Common myeloid progenitor, CD34-positive (primary cell): ENCODE results near the gene CRISPLD2.
A peak's percentile ranks its signal among the peaks of the same experiment; 100 is the strongest.

Experiments
- CTCF ChIA-PET: fragments of 350-600 bp; sonication (Branson Sonifier 250); formaldehyde crosslinking; loops from one replicate; lab custom pipeline; 2021; ENCODE audit warnings: antibody characterized with exemption; lab: Charles Lee
- POLR2A ChIA-PET: fragments of 350-600 bp; sonication (Branson Sonifier 250); formaldehyde crosslinking; loops from one replicate; lab custom pipeline; 2021; ENCODE audit warnings: antibody characterized with exemption; lab: Charles Lee
- DNase-seq, 3 donors: peaks; one replicate each; pipeline versions ENCODE4 v3.0.0 to v3.0.0-alpha.2; 2013
- H3K27ac ChIP-seq, 2 experiments: 1 replicate in 1 of 2; 2 replicates in 1 of 2; pipeline ENCODE4 v1.7.0; 2013; ENCODE audit warnings: inconsistent platforms in 2 of 2, low read length in 2 of 2, mild to moderate bottlenecking in 2 of 2, low read depth in 1 of 2, moderate library complexity in 1 of 2; ENCODE audit not compliant: severe bottlenecking in 2 of 2, insufficient read depth in 1 of 2, poor library complexity in 1 of 2
- H3K27me3 ChIP-seq, 5 experiments: replicated peaks in 2 of 5; 1 replicate in 3 of 5; 2 replicates in 2 of 5; pipeline versions ENCODE4 v1.6.1 to v1.7.0; 2013; ENCODE audit warnings: low read length in 4 of 5, mild to moderate bottlenecking in 2 of 5, moderate library complexity in 2 of 5, inconsistent platforms in 1 of 5; ENCODE audit not compliant: insufficient read depth in 5 of 5, control insufficient read depth in 4 of 5
- H3K36me3 ChIP-seq, 4 experiments: 1 replicate in 2 of 4; 2 replicates in 2 of 4; pipeline versions ENCODE4 v1.6.1 to v1.7.0; 2013; ENCODE audit warnings: low read length in 3 of 4, control low read depth in 1 of 4, mild to moderate bottlenecking in 1 of 4; ENCODE audit not compliant: control insufficient read depth in 4 of 4, insufficient read depth in 4 of 4
- H3K4me1 ChIP-seq, 4 experiments: 1 replicate in 3 of 4; 2 replicates in 1 of 4; pipeline versions ENCODE4 v1.6.1 to v1.7.1; 2013; ENCODE audit warnings: low read length in 3 of 4, mild to moderate bottlenecking in 3 of 4, control low read depth in 1 of 4, inconsistent platforms in 1 of 4, moderate library complexity in 1 of 4; ENCODE audit not compliant: control insufficient read depth in 4 of 4, insufficient read depth in 4 of 4; ENCODE audit errors: control extremely low read depth in 1 of 4
- H3K4me3 ChIP-seq, 7 experiments: 1 replicate in 4 of 7; 2 replicates in 3 of 7; pipeline versions ENCODE4 v1.5.1 to v1.7.0; 2013; ENCODE audit warnings: mild to moderate bottlenecking in 7 of 7, low read length in 6 of 7, moderate library complexity in 6 of 7, inconsistent platforms in 2 of 7, low read depth in 2 of 7, control low read depth in 1 of 7; ENCODE audit not compliant: insufficient read depth in 4 of 7, control insufficient read depth in 1 of 7; ENCODE audit errors: extremely low read depth in 1 of 7
- H3K9me3 ChIP-seq, 5 experiments: 1 replicate in 4 of 5; 2 replicates in 1 of 5; pipeline versions ENCODE4 v1.6.1 to v1.7.1; 2013; ENCODE audit warnings: low read length in 4 of 5, mild to moderate bottlenecking in 2 of 5, inconsistent platforms in 1 of 5, low read depth in 1 of 5, moderate library complexity in 1 of 5; ENCODE audit not compliant: control insufficient read depth in 4 of 5, insufficient read depth in 2 of 5; ENCODE audit errors: control extremely low read depth in 1 of 5
- WGBS: methylation state at CpG from one replicate; pipeline ENCODE4 v1.1.5; 2013; ENCODE audit not compliant: insufficient coverage; 5-methylcytosine and 5-hydroxymethylcytosine counted together

The CRISPLD2 gene

GRCh38 chr16:84949772-84950436, 130.1 kb downstream of the CRISPLD2 start:
- Histone ChIP-seq H3K4me1 (peaks cover 11 to 58% (median 42%) of the 10 kb centered on the region in 4 experiments), H3K4me3 (no peak overlapping the region), H3K27ac (no peak overlapping the region), H3K27me3 (peaks cover 0 to 24% (median 0%) of the 10 kb centered on the region in 5 experiments), H3K9me3 (no peaks in the 10 kb centered on the region), H3K36me3 (no peaks in the 10 kb centered on the region)
- WGBS = 89% methylated on average over 8 of the region's 10 CpGs
- CTCF ChIA-PET = interaction anchor here (0.8 to 7.0 kb wide), 10 partner anchors 8 to 220 kb away, joined by 3 to 121 read pairs (median 4); no protein-coding TSS in a partner anchor
- no peak for DNase-seq
- POLR2A ChIA-PET = no interaction called here

- peak in 2 of 3 donors; percentile 57 to 62 for DNase-seq
- ChIA-PET CTCF (interaction anchor here (0.6 to 7.0 kb wide), 10 partner anchors 13 to 200 kb away, joined by 3 to 121 read pairs (median 4); no protein-coding TSS in a partner anchor), POLR2A (no interaction called here)
- peaks cover 11 to 54% (median 42%) of the 10 kb centered on the region in 4 experiments for H3K4me1 ChIP-seq
- no peak overlapping the region for H3K27ac ChIP-seq
- H3K4me3 ChIP-seq = no peak overlapping the region
- 77% methylated on average over 10 of the region's 10 CpGs for WGBS
- H3K9me3 ChIP-seq = no peaks in the 10 kb centered on the region
- H3K36me3 ChIP-seq = no peaks in the 10 kb centered on the region
- H3K27me3 ChIP-seq = peaks cover 0 to 20% (median 0%) of the 10 kb centered on the region in 5 experiments
These were observed 131.1 kb downstream of the CRISPLD2 start for GRCh38 chr16:84950906-84951305.

DNA sequence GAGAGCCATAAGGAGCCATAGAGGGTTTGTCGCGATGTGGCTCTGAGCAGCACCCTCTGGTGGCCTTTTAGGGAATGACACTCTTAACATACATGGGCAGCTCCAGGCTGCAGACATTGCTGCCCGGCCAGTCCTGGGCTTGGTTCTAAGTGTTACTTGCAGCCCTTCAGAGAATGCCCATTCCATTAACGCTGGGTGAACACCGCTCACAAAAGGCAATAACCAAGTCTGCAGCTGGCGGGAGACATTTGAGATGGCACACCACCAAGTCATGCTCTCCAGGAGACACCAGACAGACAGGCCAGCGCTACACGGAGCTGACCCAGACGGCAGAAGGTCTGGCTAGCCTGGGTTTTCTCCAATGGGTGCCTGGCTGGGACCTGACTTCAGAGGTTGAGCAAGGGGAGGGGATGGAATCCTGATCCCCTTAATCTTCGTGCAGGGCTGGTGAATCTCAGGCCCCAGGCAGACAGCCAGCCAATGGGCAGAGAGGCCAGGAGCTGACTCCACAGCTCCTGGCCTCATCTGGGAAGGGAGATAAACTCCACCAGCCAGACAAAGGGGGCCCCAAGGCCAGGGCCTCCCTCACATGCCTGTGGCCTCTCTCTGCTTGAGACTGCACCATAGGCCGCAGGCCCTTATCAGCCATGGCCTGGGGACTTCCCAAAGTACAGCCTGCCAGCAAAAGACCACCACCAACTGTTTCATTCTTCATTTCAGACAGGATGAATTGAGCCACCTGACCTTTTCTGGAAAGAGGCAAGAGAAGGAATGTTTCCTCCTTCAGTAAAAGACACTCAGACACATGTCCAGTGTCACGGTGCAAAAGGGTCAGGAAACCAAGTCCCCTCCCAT, 132.8 kb downstream of the CRISPLD2 start:
- peak; percentile 77 to 87 (median 81) for DNase-seq
- 52% methylated on average over 11 of the region's 12 CpGs for WGBS
- H3K27ac ChIP-seq = peak overlapping the region in 1 of 2 experiments; percentile 27
- no peaks in the 10 kb centered on the region for H3K36me3 ChIP-seq
- no peaks in the 10 kb centered on the region for H3K9me3 ChIP-seq
- peak overlapping the region in 2 of 7 experiments; percentile 1 to 45 for H3K4me3 ChIP-seq
- ChIA-PET CTCF (interaction anchor here (0.6 to 7.0 kb wide), 19 partner anchors 10 to 227 kb away, joined by 3 to 121 read pairs (median 7); no protein-coding TSS in a partner anchor), POLR2A (interaction anchor here (0.6 kb wide), 1 partner anchor 201 kb away, joined by 3 read pairs; no protein-coding TSS in a partner anchor)
- peaks cover 11 to 41% (median 34%) of the 10 kb centered on the region in 4 experiments for H3K4me1 ChIP-seq
- peaks cover 0 to 20% (median 0%) of the 10 kb centered on the region in 5 experiments for H3K27me3 ChIP-seq

- Histone ChIP-seq H3K27me3 (peaks cover 0 to 20% (median 0%) of the 10 kb centered on the region in 5 experiments), H3K27ac (peak overlapping the region in 1 of 2 experiments; percentile 27), H3K9me3 (no peaks in the 10 kb centered on the region), H3K4me3 (peak overlapping the region in 1 of 7 experiments; percentile 45), H3K4me1 (peaks cover 11 to 34% (median 28%) of the 10 kb centered on the region in 4 experiments), H3K36me3 (no peaks in the 10 kb centered on the region)
- ChIA-PET POLR2A (no interaction called here), CTCF (interaction anchor here (0.6 to 7.0 kb wide), 16 partner anchors 10 to 224 kb away, joined by 3 to 121 read pairs (median 8); no protein-coding TSS in a partner anchor)
- 38% methylated on average over 6 of the region's 9 CpGs for WGBS
- DNase-seq = peak in 2 of 3 donors; percentile 32 to 34
These were observed 133.5 kb downstream of the CRISPLD2 start for GRCh38 chr16:84953190-84953746.

- DNase-seq = no peak
- 97% methylated on average over 5 of the region's 6 CpGs for whole genome bisulfite sequencing
- Histone ChIP-seq H3K9me3 (no peaks in the 10 kb centered on the region), H3K4me3 (no peak overlapping the region), H3K27me3 (peaks cover 0 to 6% (median 0%) of the 10 kb centered on the region in 5 experiments), H3K27ac (no peak overlapping the region), H3K4me1 (peaks cover 11 to 28% (median 18%) of the 10 kb centered on the region in 4 experiments), H3K36me3 (no peaks in the 10 kb centered on the region)
- ChIA-PET CTCF (interaction anchor here (1.7 to 7.0 kb wide), 6 partner anchors 9 to 286 kb away, joined by 3 to 121 read pairs (median 56); no protein-coding TSS in a partner anchor), POLR2A (no interaction called here)
These were observed 135.6 kb downstream of the CRISPLD2 start for GRCh38 chr16:84955427-84955826.

DNA sequence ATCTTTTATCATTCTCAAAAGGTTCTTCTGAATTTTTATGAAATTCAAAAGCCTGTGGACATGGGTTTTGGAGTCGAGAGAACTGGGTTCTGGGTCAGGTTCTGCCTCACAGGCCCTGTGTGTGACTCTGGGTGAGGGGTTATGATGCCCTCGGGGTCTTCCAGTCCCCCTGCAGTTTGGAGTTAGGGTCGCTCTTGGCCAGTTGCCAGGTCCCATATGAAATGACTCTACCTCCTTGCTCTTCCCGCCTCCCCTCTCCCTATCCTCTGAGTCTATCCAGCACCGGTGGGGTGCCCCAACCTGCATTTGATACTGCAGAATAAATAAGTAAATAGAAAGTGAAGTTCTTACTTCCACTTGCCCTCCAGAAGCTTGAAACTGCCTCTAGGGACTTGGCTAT, 137.4 kb downstream of the CRISPLD2 start:
- CTCF ChIA-PET = interaction anchor here (1.1 to 2.8 kb wide), 4 partner anchors 11 to 203 kb away, joined by 3 to 15 read pairs (median 4); no protein-coding TSS in a partner anchor
- Histone ChIP-seq H3K27ac (no peak overlapping the region), H3K4me3 (no peak overlapping the region), H3K27me3 (peaks cover 0 to 5% (median 0%) of the 10 kb centered on the region in 5 experiments), H3K9me3 (no peaks in the 10 kb centered on the region), H3K4me1 (peaks cover 11 to 32% (median 18%) of the 10 kb centered on the region in 4 experiments), H3K36me3 (no peaks in the 10 kb centered on the region)
- POLR2A ChIA-PET = no interaction called here
- no peak for DNase-seq
- no CpG with 5 or more reads among the region's 5 CpGs for WGBS
